K562 (cell line): ENCODE data around the gene SLC4A1. TPM values are rescaled to one million over a fixed set of nuclear protein-coding genes. Genes with fewer than 3 reads are reported as not detected.

Experiments
- ARHGAP35 ChIP-seq: fragments of 450-650 bp; IDR thresholded peaks from 2 replicates; pipeline ENCODE4 v1.6.1; 2018; ENCODE audit not compliant: partially characterized antibody
- HIVEP1 ChIP-seq: fragments of 250-450 bp; sonication (Bioruptor Pico); IDR thresholded peaks from 2 replicates; pipeline ENCODE4 v1.4.0; 2020; ENCODE audit warnings: mild to moderate bottlenecking
- HNRNPK ChIP-seq: fragments of 200-400 bp; formaldehyde crosslinking; IDR thresholded peaks from one replicate; pipeline ENCODE4 v1.6.1; 2018; ENCODE audit warnings: mild to moderate bottlenecking, low read depth, low read length; ENCODE audit not compliant: poor library complexity, severe bottlenecking
- MTA3 ChIP-seq: fragments of 450-650 bp; formaldehyde crosslinking; IDR thresholded peaks from 2 replicates; pipeline ENCODE4 v1.6.1; 2017; ENCODE audit warnings: mild to moderate bottlenecking, borderline replicate concordance
- NKRF ChIP-seq: fragments of 450-650 bp; IDR thresholded peaks from 2 replicates; pipeline ENCODE4 v1.6.1; 2016; ENCODE audit warnings: borderline replicate concordance
- SAFB ChIP-seq: fragments of 200-400 bp; formaldehyde crosslinking; IDR thresholded peaks from 2 replicates; pipeline ENCODE4 v1.6.1; 2017; ENCODE audit warnings: low read depth, low read length, borderline replicate concordance
- SREBF2 ChIP-seq: sonication (generic); formaldehyde crosslinking; IDR thresholded peaks from 2 replicates; pipeline ENCODE4 v1.4.0; 2020; ENCODE audit warnings: mild to moderate bottlenecking, missing genetic modification reagents
- TFAM ChIP-seq: fragments of 250-450 bp; sonication (Bioruptor Pico); conservative IDR thresholded peaks from 2 replicates; pipeline ENCODE4 v1.5.0; 2021; ENCODE audit warnings: mild to moderate bottlenecking, moderate library complexity
- TFAP4 ChIP-seq: sonication (generic); formaldehyde crosslinking; IDR thresholded peaks from 2 replicates; pipeline ENCODE4 v1.8.0; 2022; ENCODE audit warnings: missing genetic modification reagents, mild to moderate bottlenecking, moderate library complexity, borderline replicate concordance
- ZNF197 ChIP-seq: fragments of 200-800 bp; sonication (Bioruptor generic); IDR thresholded peaks from 2 replicates; pipeline ENCODE4 v1.6.1; 2016; ENCODE audit warnings: low read depth, missing genetic modification characterization, missing compliant biosample characterization
- ZNF282 ChIP-seq: sonication (generic); formaldehyde crosslinking; IDR thresholded peaks from 2 replicates; pipeline ENCODE4 v1.8.1; 2023; ENCODE audit warnings: missing genetic modification reagents
- ZNF449 ChIP-seq: fragments of 250-450 bp; sonication (Bioruptor Pico); IDR thresholded peaks from 2 replicates; pipeline ENCODE4 v1.8.0; 2022; ENCODE audit warnings: moderate library complexity, mild to moderate bottlenecking, inconsistent platforms
- ZNF512 ChIP-seq: IDR thresholded peaks from 2 replicates; pipeline ENCODE4 v1.6.1; 2016; ENCODE audit warnings: missing genetic modification characterization, missing compliant biosample characterization
- ZNF584 ChIP-seq: fragments of 200-800 bp; sonication (Bioruptor generic); IDR thresholded peaks from 2 replicates; pipeline ENCODE4 v1.6.1; 2016; ENCODE audit warnings: low read depth, mild to moderate bottlenecking, missing genetic modification characterization, missing compliant biosample characterization
- ZNF740 ChIP-seq, 3 experiments: fragments of 200-800 bp in 1 of 3; sonication (Bioruptor generic) in 1 of 3; sonication (generic) in 1 of 3; formaldehyde crosslinking in 1 of 3; IDR thresholded peaks; 2 replicates each; pipeline versions ENCODE4 v1.6.1 to v1.8.0; 2016 to 2022; ENCODE audit warnings: mild to moderate bottlenecking in 2 of 3, missing compliant biosample characterization in 2 of 3, missing genetic modification characterization in 2 of 3, missing genetic modification reagents in 1 of 3
- polyA plus RNA-seq, 8 experiments: library from polyadenylated mRNA; depleted of rRNA in 4 of 8; stranded (reverse) in 5 of 8; unstranded in 3 of 8; fragments of >200 nt; fragmentation: Nextera tagmentation in 2 of 8; fragmentation: Illumina TruSeq in 1 of 8; extraction: Ambion mirVana in 2 of 8; extraction: Trizol in 1 of 8; gene quantifications; 2 replicates each; pipeline versions ENCODE4 v1.2.1 to v1.2.3, GENCODE V29; 2011 to 2014; ENCODE audit warnings: inconsistent platforms in 1 of 8, missing spikeins in 1 of 8
- total RNA-seq, 7 experiments: library from RNA; depleted of rRNA in 6 of 7; stranded (reverse); fragments of >200 nt in 6 of 7; fragmentation: Illumina TruSeq in 2 of 7; extraction: Trizol in 2 of 7; gene quantifications; 2 replicates each; pipeline versions ENCODE4 v1.2.1 to v1.2.3, GENCODE V29; 2011 to 2021; ENCODE audit warnings: low replicate concordance in 1 of 7

The SLC4A1 gene
- total and polyA plus RNA-seq, 9 of the 15 experiments (the other 6 are each of a cell fraction or from before 2014, with no cell fraction given): 0.14 to 1.00 (median 0.53) TPM

- TF ChIP-seq ZNF512 (no peak), TFAM (CRISPR knock-in tag) (no peak), NKRF (0 out of 2 replicates have a peak, but pooled peaks have one; percentile 24), SREBF2 (CRISPR knock-in tag) (no peak), ZNF197 (CRISPR knock-in tag) (peak; percentile 86; the same call in 1 of the 2 replicates), HIVEP1 (CRISPR knock-in tag) (no peak), ZNF584 (no peak), TFAP4 (peak; percentile 42; the same call in 1 of the 2 replicates), ZNF740 (CRISPR knock-in tag; IDR thresholded peaks at IDR 0.05) (0 out of 2 replicates have a peak, but pooled peaks have one; percentile 11), ZNF740 (tag; IDR thresholded peaks at IDR 0.05) (no peak), HNRNPK (peak; percentile 26), ZNF449 (CRISPR knock-in tag) (no peak), ZNF282 (CRISPR knock-in tag) (0 out of 2 replicates have a peak, but pooled peaks have one; percentile 5), MTA3 (no peak), SAFB (no peak), ARHGAP35 (no peak)
These were observed 49.4 kb downstream of the SLC4A1 start (continued) for GRCh38 chr17:44218344-44219107.
